KG1 (cell line): Measurements from ENCODE around the gene HNF4A.

Source experiments
- DNase-seq: peaks from one replicate; lab custom pipeline; 2025; lab: John Stamatoyannopoulos, UW

HNF4A gene

DNA sequence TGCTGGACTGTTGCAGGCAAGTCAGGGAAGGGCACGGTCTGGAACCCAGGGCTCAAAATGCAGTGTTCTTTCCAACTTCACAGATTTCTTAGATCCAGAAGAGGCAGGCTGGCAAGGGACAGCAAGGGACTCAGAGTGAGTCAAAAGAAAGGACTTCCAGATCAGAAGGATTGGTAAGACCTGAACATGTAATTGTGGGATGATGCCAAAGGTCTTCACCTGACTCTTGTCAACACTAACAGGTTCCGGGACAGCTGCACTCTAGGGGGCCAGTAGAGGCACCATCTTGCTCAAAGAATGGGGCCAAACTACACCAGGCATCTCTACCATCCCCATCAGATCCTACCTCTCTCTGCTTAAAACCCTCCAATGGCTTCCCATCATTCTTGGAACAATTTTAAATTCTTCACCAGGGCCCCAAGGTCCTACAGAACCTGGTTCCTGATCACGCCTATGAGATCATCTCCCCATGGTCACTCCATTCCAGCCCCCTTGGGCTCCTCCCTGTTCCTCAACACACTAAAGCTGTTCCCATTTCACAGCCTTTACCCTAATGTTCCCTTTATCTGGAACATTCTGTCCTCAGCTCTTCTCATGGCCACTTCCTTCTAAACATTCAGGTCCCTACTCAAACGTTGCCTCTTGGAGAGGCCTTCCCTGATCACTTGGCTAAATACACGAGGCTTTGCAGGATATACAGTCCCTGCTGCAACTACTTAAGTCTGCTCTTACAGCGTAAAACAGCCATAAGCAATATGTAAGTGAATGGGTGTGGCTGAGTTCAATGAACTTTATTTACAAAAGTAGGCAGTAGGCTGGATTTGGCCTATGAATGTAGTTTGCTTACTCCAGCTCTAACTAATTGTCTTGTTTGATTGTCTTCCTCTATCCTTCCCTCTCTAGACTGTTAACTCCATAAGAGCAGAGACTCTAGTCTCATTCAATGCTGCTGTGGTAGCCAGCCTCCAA, 90.5 kb downstream of the HNF4A start:
- DNase-seq: no peak

DNA sequence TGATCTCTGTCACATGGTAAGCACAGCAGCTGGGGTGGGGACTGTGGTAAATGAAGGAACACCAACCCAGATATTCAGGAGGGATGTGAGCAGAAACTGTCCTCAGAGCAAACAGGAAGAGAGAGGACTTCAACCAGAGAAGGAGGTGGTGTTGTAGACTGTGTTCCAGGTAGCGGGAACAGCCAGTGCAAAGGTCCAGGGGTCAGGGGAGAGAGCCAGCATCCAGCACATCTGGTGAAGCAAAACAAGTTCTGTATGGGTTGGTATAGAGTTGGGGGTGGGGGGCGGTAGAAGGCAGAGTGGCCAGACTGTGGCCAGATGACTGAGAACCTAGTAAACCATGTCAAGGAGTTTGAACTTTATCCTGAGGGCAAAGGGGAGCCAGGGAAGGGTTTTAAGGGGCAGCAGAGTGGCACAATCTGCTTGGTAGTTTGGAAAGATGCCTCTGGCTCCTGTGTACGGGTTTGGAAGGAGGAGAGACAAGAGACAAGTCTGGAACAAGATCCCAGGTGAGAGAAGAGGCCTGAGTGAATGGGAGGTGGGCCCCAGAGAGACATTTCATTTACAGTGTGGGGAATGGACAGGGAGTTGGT, 92.4 kb downstream of the HNF4A start:
- DNase-seq: no peak

DNA sequence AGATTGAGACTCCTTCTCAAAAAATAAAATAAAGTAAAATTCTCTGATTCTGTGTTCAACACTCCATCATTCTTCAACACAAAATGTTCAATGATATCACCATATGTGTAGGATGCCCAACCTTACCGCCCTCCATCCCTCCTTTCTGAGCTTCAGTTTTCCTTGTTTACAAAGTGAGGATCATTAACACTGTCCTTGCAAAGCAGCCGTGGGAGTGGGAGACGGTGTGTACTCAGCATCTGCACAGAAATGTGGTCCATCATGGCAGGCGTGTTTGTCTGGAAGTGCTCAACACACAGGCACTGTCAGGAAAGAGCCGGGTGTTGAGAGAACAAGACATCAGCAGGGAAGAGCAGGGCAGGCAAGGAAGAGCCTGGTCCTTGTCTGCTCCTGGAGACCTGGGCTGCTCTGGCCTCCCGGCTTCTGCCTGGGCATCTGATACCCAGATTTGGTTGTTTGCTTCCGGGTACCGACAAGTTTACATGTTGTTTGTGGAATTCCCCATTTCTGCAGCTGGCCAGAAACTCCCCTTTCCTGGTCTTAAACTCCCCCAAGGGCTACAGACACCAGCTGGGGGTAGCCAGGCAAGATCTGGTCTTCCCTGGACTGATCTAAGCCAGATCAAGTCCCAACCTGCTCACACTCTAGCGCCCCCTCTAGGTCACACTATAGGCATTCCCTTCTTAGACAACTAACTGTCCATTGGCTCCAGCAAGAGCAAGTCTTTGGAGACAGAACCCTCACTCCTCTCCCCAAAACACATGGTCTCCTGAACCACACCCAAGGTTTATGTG, 93.5 kb downstream of the HNF4A start:
- no peak for DNase-seq

- no peak for DNase-seq
Measured at GRCh38 chr20:44449864-44450263, 94.4 kb downstream of the HNF4A start.

GRCh38 chr20:44450281-44450889, 94.9 kb downstream of the HNF4A start:
- no peak for DNase-seq

DNA sequence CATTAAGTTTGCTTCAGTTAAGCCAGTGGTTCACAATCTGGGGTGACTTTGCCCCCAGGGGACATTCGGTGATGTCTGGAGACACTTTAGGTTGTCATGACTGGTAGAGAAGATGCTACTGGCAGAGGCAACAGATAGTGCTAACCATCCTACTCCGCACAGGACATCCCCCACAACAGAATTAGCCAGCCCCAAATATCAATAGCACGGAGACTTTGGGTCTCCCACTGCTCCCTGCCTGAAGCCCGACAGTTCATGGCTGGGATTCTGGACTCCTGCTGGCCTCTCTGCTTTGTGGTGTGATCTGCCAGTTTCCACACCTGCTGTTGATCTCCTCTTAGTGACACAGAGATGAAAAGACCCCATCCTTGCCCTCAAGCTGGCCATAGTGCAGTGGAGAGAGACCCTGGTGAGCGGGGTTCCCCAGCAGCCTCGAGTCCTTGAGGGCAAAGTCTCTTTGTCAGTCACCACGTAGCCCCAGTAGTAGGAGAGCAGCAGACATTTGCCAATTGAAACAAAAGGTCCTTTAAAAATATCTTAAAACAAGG, 95.5 kb downstream of the HNF4A start:
- no peak for DNase-seq

DNA sequence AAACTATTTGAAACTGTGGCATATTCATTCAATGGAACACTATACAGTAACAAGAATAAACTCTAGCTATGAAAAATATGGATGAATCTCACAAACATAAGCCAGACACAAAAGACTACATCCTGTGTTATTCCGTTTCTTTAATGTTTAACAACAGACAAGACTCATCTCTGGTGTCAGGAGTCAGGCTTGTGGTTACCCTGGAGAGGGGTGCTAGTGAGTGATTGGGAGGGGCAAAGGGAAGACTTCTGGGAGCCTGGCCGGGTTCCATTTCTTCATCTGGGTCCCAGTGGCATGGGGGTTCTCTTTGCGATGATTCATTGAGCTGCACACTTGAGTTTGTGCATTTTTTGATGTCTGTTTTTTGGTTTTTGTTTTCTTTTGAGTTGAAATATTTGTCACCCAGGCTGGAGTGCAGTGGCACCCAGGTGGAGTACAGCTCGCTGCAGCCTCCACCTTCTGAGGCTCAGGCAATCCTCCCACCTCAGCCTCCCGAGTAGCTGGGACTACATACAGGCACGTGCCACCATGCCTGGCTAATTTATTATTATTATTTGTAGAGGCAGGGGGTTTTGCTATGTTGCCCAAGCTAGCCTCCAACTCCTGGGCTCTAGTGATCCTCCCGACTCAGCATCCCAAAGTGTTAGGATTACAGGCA, 98.9 kb downstream of the HNF4A start:
- no peak for DNase-seq

- no peak for DNase-seq
Measured at GRCh38 chr20:44455126-44455525, 99.6 kb downstream of the HNF4A start.

DNA sequence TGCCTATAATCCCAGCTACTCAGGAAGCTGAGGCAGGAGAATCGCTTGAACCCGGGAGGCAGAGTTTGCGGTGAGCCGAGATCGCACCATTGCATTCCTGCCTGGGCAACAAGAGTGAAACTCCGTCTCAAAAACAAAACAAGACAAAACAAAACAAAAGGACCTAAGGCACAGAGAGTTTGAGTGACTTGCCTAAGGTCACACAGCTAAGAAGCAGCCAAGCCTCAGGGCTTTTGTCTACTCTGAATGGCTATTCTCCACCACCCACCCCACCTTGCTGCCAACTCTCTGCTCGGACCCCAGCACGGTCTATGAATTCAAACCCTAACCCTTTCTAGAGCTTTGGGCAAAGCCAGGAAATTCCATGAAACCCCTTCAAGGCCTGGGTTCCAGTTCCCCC, 101.1 kb downstream of the HNF4A start:
- DNase-seq: no peak

DNA sequence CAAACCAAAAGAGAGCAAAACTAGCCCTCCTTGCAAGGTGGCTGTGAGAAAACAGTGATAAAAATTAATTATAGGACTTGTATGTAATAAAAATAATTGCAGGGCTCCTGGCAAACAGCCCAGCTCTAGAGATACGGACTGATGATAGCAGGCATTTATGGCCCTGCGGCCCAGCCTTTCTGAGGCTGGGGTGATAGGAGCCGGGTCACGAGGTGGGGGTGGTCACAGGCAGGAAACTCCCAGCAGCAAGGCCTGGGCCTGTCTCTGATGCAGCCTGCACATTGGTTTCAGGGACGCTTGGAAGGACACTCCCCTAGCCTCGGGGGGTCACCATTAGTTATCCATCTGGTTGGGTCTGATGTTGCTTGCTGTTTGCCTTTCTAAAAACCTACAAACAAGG, 101.5 kb downstream of the HNF4A start:
- no peak for DNase-seq

- DNase-seq: no peak
Measured at GRCh38 chr20:44459271-44459670, 103.8 kb downstream of the HNF4A start.

- no peak for DNase-seq
Measured at GRCh38 chr20:44460795-44461141, 105.3 kb downstream of the HNF4A start.

GRCh38 chr20:44461142-44461802, 105.8 kb downstream of the HNF4A start:
- no peak for DNase-seq

DNA sequence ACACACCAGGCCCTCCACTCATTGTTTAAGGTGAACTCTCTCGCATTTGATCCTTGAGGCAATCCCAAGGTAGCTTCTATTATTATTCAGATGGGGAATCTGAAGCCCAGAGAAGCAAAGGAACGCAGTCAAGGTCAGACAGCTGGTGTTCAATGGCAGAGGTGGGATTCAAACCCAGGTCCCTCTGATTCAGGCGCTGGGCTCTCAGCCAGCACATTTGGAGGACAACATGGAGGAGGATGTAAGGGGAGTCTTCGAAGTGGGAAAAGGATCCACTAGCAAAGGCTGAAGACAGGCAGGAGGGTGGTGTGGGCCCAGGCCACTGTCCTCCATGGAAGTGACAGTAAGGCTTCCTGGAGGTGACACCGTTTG, 106.3 kb downstream of the HNF4A start:
- DNase-seq: no peak

GRCh38 chr20:44463466-44463865, 108.0 kb downstream of the HNF4A start:
- DNase-seq: no peak

- no peak for DNase-seq
Measured at GRCh38 chr20:44464514-44464913, 109.0 kb downstream of the HNF4A start.

DNA sequence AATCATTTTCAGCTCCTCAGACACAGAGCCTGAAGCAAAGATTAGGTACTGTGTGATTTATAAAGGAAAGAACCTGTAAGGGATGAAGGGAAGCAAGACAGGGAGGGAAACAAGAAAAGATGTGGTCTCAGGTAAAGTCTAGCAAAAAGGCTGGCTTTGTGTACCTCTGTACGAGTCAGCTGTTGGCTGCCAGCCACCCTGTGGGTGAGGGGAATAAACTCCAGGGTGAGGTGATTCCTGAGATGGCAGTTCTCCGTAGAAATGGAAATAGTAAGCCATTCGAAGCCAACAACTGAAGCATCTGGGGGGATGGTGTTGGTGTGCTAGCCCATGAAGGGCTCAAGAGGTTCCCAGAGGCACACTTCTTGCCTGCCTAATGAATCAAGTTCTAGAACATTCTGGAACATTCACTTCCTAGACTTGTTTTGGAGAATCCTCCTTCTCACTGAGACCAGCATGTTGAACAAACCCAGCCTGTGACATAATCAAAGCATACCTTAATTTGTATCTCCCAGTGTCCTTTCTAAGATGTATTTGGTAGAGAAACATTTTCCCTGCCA, 109.6 kb downstream of the HNF4A start:
- no peak for DNase-seq

GRCh38 chr20:44467289-44467883, 111.9 kb downstream of the HNF4A start:
- no peak for DNase-seq

DNA sequence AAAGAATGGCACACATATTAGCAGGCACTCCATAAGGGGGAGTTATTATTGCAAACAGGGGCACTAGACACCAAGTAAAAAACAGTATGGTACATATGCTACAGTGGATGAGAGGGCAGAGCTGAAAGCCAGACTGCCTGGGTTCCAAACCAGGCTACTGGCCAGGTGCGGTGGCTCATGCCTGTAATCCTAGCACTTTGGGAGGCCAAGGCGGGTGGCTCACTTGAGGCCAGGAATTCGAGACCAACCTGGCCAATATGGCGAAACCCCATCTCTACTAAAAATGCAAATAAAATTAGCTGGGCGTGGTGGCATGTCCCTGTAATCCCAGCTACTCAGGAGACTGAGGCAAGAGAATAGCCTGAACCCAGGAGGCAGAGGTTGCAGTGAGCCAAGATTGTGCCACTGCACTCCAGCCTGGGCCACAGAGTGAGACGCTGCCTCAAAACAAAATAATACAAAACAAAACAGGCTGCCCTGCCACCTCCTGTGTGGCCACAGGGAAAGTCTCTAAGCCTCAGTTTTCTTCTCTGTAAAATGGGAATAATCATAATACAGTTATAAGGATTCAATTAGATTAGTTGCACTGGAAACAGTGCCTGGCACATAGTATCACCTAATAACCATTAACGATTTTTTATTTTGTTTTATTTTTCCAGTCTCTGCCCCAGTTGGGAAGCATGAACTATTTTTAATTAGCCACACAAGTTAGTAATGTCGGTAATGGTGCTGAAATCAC, 112.7 kb downstream of the HNF4A start:
- no peak for DNase-seq

- no peak for DNase-seq
Measured at GRCh38 chr20:44470327-44470726, 114.8 kb downstream of the HNF4A start.
